ENCODE data around the gene SPHK2.

- TF ChIP-seq CTCF (IDR thresholded peaks at IDR 0.05; ENCODE audit: low read depth, low read length, poor library complexity, severe bottlenecking), result no peak
- no peak for TF ChIP-seq EZH2phosphoT487 (IDR thresholded peaks at IDR 0.05; ENCODE audit: borderline replicate concordance, low read length)
Measured at GRCh38 chr19:48650974-48651682, 31.8 kb downstream of the SPHK2 start.

All from DOHH2 (cell line).